ENCODE results near the gene TSPEAR. TPM values are rescaled to one million over a fixed set of nuclear protein-coding genes. Genes with fewer than 3 reads are reported as not detected.
A peak's percentile ranks its signal among the peaks of the same experiment; 100 is the strongest.

TSPEAR gene
- total RNA-seq, 2 experiments from 2014 or later, result not detected

DNA sequence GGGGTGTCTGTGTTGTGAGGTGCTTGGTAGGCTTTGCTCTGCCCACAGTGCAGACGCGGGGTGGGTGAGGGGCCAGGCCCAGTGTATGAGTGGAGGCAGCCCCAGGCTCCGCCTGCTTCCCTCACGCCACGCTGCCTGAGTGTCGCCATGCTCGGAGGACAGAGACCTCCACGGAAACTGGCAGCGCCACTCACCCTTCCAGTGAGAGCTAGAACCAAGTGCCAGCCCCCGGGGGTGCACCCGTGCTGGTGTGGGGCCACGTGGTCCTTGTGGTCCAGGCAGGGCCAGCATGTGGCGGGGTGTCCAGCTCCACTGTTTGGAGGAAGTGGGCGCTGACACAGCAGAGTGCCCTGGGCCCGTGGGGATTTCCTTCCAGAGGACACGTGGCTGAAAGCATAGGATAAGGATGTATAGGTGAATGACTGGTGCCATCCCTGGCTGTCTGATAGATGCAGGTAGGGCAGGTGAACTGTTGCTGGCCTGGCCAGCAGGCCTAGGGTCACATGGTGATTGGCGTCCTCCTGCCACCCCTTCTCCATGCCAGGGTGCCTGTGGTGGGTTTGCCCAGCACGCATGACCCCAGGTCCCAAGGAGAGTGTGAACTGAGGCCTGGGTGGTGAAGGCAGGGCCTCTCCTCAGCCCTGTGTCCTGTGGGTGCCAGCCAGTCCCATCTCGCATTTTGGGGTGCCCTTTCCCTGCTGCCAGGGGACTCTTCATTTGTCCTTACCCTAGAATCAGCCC, 252.2 kb downstream of the TSPEAR start:
- Histone ChIP-seq H3K9me3 (ENCODE audit: control insufficient read depth in 1 of 2, insufficient read depth in 1 of 2, low read length in 2 of 2) (peaks cover 0 to 9% of the 10 kb centered on the region in 2 experiments), H3K27me3 (ENCODE audit: control insufficient read depth in 1 of 2, insufficient read depth in 2 of 2, low read length in 2 of 2) (no peaks in the 10 kb centered on the region), H3K4me3 (ENCODE audit: low read length) (no peak overlapping the region), H3K36me3 (ENCODE audit: insufficient read depth, low read length) (no peaks in the 10 kb centered on the region), H3K27ac (ENCODE audit: low read depth in 1 of 2, low read length in 2 of 2) (no peak overlapping the region), H3K4me1 (ENCODE audit: insufficient read depth, low read length) (peaks cover 15% of the 10 kb centered on the region)
- Mint-ChIP-seq H3K36me3 (ENCODE audit: low read depth) (no peaks in the 10 kb centered on the region), H3K27me3 (no peaks in the 10 kb centered on the region), H3K9me3 (no peaks in the 10 kb centered on the region), H3K4me1 (ENCODE audit: low read depth) (peaks cover 6% of the 10 kb centered on the region), H3K27ac (no peak overlapping the region), H3K4me3 (no peak overlapping the region)
- CTCF ChIA-PET, result no interaction called here
- no peak for ATAC-seq (ENCODE audit: poor library complexity)
- intact Hi-C loops (cut with DNase I, micrococcal nuclease), result loop anchor here in 1 of 2 experiments (10.0 kb wide), 1 partner anchor 1136 kb away; no protein-coding TSS in a partner anchor
- POLR2A ChIA-PET, result no interaction called here
- peak in 2 of 14 experiments; percentile 20 to 29 for DNase-seq
- TF ChIP-seq, protein P1, sequence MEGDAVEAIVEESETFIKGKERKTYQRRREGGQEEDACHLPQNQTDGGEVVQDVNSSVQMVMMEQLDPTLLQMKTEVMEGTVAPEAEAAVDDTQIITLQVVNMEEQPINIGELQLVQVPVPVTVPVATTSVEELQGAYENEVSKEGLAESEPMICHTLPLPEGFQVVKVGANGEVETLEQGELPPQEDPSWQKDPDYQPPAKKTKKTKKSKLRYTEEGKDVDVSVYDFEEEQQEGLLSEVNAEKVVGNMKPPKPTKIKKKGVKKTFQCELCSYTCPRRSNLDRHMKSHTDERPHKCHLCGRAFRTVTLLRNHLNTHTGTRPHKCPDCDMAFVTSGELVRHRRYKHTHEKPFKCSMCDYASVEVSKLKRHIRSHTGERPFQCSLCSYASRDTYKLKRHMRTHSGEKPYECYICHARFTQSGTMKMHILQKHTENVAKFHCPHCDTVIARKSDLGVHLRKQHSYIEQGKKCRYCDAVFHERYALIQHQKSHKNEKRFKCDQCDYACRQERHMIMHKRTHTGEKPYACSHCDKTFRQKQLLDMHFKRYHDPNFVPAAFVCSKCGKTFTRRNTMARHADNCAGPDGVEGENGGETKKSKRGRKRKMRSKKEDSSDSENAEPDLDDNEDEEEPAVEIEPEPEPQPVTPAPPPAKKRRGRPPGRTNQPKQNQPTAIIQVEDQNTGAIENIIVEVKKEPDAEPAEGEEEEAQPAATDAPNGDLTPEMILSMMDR (IDR thresholded peaks at IDR 0.05), result no peak

DNA sequence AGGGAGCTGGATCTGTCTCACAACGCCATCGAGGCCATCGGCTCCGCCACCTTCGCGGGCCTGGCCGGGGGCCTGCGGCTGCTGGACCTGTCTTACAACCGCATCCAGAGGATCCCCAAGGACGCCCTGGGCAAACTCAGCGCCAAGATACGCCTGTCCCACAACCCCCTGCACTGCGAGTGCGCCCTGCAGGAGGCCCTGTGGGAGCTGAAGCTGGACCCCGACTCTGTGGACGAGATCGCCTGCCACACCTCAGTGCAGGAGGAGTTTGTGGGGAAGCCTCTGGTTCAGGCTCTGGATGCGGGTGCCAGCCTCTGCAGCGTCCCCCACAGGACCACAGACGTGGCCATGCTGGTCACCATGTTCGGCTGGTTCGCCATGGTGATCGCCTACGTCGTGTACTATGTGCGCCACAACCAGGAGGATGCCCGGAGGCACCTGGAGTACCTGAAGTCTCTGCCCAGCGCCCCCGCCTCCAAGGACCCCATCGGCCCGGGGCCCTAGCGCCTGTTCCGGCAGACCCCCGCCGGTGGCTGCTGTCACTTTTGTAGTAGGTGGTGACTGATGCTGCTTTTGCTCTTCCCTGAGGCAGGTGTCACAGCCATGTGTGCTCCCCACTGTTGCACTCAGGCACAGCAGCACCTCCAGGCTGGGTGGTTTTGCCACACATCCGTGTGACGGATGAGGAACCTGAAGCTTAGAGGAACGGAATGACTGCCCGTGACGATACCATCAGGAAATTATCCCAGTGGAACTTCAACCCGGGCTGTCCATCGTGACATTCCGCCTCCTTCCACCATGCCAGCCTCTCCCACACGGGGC, 254.2 kb downstream of the TSPEAR start:
- CTCF ChIA-PET, result no interaction called here
- H3K27me3 Mint-ChIP-seq, result peaks cover 3% of the 10 kb centered on the region

DNA sequence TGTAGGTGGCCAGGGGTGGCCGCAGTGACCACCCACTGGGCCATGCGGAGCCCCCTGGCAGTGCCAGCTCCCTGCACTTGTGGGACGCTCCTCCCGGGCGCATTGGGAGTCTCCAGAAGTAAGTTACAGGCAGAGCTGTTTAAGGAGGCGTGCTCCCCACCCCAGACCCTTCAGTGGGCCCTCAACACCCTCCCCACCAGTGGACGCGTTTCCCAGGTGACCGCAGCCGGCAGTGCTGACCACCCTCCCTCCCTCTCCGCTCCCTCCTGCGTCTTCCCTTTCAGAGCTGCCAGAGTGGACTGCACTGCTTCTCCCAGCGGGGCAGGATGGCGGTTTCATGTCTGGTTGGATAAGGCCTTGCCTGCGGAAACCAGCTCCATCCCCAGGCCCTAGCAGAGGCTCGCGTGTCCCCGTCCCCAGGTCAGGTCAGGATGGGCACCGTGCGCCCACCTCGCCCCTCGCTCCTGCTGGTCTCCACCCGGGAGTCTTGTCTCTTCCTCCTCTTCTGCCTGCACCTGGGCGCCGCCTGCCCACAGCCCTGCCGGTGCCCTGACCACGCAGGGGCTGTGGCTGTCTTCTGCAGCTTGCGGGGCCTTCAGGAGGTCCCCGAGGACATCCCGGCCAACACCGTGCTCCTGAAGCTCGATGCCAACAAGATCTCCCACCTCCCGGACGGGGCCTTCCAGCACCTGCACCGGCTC, 255.0 kb downstream of the TSPEAR start:
- Histone ChIP-seq H3K36me3 (ENCODE audit: insufficient read depth, low read length) (no peaks in the 10 kb centered on the region), H3K27me3 (ENCODE audit: control insufficient read depth in 1 of 2, insufficient read depth in 2 of 2, low read length in 2 of 2) (no peaks in the 10 kb centered on the region), H3K27ac (ENCODE audit: low read depth in 1 of 2, low read length in 2 of 2) (no peak overlapping the region), H3K9me3 (ENCODE audit: control insufficient read depth in 1 of 2, insufficient read depth in 1 of 2, low read length in 2 of 2) (peaks cover 0 to 9% of the 10 kb centered on the region in 2 experiments), H3K4me1 (ENCODE audit: insufficient read depth, low read length) (peaks cover 15% of the 10 kb centered on the region), H3K4me3 (ENCODE audit: low read length) (peak overlapping the region; percentile 56)
- Mint-ChIP-seq H3K9me3 (peaks cover 5% of the 10 kb centered on the region), H3K27ac (no peak overlapping the region), H3K4me3 (peak overlapping the region; percentile 70), H3K27me3 (peaks cover 4% of the 10 kb centered on the region), H3K36me3 (ENCODE audit: low read depth) (no peaks in the 10 kb centered on the region), H3K4me1 (ENCODE audit: low read depth) (peaks cover 11% of the 10 kb centered on the region)
- ChIA-PET CTCF (no interaction called here), POLR2A (no interaction called here)
- intact Hi-C loops (cut with DNase I, micrococcal nuclease), result loop anchor here in 1 of 2 experiments (10.0 kb wide), 1 partner anchor 1138 kb away; no protein-coding TSS in a partner anchor
- TF ChIP-seq, protein P1 (IDR thresholded peaks at IDR 0.05), result no peak
- ATAC-seq (ENCODE audit: poor library complexity), result no peak
- peak in 1 of 14 experiments; percentile 32 for DNase-seq

More for the DNA sequence above, 254.2 kb downstream of the TSPEAR start:
- H3K4me3 ChIP-seq (ENCODE audit: low read length), result no peak overlapping the region
- H3K27ac ChIP-seq (ENCODE audit: low read depth in 1 of 2, low read length in 2 of 2), result no peak overlapping the region
- no peaks in the 10 kb centered on the region for H3K27me3 ChIP-seq (ENCODE audit: control insufficient read depth in 1 of 2, insufficient read depth in 2 of 2, low read length in 2 of 2)
- peaks cover 11% of the 10 kb centered on the region for H3K4me1 Mint-ChIP-seq (ENCODE audit: low read depth)
- peaks cover 0 to 9% of the 10 kb centered on the region in 2 experiments for H3K9me3 ChIP-seq (ENCODE audit: control insufficient read depth in 1 of 2, insufficient read depth in 1 of 2, low read length in 2 of 2)
- POLR2A ChIA-PET, result no interaction called here
- TF ChIP-seq, protein P1 (IDR thresholded peaks at IDR 0.05), result no peak
- peak in 2 of 14 experiments; percentile 32 to 35 for DNase-seq
- H3K4me3 Mint-ChIP-seq, result peak overlapping the region; percentile 65
- H3K36me3 ChIP-seq (ENCODE audit: insufficient read depth, low read length), result no peaks in the 10 kb centered on the region
- ATAC-seq (ENCODE audit: poor library complexity), result no peak
- intact Hi-C loops (cut with DNase I, micrococcal nuclease), result loop anchor here in 1 of 2 experiments (10.0 kb wide), 1 partner anchor 1138 kb away; no protein-coding TSS in a partner anchor
- no peaks in the 10 kb centered on the region for H3K36me3 Mint-ChIP-seq (ENCODE audit: low read depth)
- H3K9me3 Mint-ChIP-seq, result peaks cover 3% of the 10 kb centered on the region
- no peak overlapping the region for H3K27ac Mint-ChIP-seq
- H3K4me1 ChIP-seq (ENCODE audit: insufficient read depth, low read length), result peaks cover 15% of the 10 kb centered on the region
